HTERT RPE-1 (cell line): Measurements from ENCODE around the gene SPSB4.

ENCODE experiments used
- in situ Hi-C: fragments of 300-500 bp; cut with MboI; formaldehyde crosslinking; loops from 4 replicates; pipeline ENCODE4 v1.14.3; 2020; ENCODE audit warnings: low sequenced_read_pairs

Gene SPSB4

GRCh38 chr3:141150081-141150830 lies 99.1 kb downstream of the SPSB4 start:
- in situ Hi-C loops, result no loop called here

DNA sequence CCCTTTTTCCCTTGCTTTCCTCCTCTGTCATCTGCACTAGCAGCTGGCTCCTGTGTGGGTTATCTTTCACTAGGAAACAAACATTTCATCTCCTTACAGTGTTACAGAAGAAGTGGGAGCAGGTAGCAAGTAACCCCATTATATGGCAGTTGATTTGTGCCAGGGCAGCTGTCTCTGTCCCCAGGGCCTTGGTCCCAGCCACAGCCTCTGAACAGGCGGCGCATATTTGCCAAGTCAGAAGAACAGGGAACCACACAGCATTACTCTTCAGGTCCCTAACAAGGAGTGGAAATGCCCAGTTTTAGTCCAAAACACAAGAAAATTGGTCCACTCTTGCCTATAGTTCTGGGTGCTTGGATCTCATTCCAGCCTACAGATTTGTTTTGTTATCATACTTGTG lies 99.8 kb downstream of the SPSB4 start:
- in situ Hi-C loops, result no loop called here

DNA sequence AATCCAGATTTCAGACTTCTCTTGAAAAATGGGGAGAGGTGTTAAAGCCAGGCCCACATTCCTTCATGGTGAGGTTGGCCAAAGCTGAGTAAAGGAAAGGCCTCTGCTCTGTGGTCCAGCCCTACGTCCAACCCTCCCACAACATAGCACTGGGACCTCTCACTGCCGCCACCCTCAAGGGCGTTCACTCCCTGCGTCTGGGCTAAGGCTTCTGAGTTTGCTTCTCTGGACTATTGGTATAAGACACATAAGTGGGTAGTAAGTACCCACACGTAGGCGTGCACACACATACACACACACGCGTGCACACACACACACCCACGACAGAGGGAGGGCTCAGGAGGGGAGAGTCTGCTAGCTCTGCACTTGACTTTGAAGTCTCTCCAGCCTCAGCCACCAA lies 100.3 kb downstream of the SPSB4 start:
- in situ Hi-C loops, result no loop called here

GRCh38 chr3:141152130-141152529 lies 101.0 kb downstream of the SPSB4 start:
- in situ Hi-C loops, result no loop called here

DNA sequence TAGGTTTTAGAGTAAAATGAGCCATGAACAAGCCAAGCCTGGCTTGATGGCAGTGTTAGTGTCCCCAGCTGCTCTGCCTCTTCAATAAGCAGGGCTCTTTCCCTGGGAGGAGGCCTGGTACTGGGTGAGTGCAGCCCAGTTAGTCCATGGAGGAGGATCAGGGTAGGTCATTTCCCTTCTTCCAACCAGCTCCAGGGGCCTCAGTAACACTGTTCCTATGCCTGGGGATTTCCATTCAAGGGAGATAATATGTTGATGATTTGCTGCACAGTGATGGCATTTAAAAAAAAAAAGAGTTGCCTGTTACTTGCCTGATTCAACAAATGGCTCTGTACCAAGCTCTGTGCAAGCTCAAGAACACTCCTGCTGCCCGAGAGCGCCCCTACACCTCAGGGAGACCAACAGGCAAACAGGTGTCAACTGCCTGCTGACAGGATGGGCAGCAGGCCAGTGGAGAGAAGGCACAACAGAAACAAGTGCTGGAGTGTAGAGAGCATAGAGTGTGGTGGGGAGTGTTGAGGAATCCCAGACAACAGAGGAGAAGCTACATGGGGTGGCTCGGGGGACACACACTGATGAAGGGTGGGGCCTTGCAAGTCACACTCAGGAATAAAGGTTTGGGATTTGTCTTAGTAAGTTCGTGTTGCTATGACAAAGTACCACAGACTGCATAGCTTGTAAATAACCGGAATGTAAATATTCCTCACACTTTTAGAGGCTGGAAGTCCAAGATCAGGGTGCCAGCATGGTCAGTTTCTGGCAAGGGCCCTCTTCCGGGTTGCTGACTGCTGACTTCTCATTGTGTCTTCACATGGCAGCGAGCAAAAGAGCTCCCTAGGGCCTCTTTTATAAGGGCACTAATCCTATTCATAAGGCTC lies 101.9 kb downstream of the SPSB4 start:
- in situ Hi-C loops, result no loop called here

GRCh38 chr3:141153679-141153966 lies 102.5 kb downstream of the SPSB4 start:
- in situ Hi-C loops, result no loop called here

DNA sequence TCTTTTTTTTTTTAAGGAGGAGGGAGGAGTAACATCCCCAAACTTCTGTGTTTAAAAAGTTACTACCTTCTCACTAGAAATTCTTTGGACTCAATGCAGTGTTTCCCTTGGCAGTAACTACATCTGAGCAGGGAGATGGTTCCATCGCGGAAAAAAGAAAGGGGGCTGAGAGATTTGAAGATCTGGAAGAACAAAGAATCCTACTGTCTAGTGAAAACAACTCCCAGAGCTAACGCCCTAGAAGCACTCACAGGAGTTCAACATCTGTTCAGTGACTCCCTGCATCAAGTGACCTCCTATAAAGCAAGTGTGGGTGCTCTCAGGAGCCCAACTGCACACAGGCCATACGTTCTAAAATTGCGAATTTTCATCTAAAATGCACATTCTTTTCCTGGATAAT lies 113.7 kb downstream of the SPSB4 start:
- in situ Hi-C loops, result no loop called here

DNA sequence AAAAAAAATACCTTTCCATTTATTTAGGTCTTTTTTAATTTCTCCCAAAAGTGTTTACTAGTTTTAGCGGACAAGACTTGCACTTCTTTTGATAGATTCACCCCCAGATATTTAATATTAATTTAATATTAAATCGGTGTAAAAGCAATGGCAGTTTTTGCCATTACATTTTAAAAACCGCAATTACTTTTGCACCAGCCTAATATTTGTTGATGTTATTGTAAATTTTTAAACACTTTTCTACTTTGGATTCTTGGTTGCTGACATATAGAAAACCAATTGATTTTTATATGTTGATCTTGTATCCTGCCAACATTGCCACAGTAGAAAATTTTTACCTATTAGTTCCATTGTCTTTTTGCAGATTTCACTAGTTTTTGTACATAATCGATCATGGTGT lies 116.5 kb downstream of the SPSB4 start:
- in situ Hi-C loops, result no loop called here

DNA sequence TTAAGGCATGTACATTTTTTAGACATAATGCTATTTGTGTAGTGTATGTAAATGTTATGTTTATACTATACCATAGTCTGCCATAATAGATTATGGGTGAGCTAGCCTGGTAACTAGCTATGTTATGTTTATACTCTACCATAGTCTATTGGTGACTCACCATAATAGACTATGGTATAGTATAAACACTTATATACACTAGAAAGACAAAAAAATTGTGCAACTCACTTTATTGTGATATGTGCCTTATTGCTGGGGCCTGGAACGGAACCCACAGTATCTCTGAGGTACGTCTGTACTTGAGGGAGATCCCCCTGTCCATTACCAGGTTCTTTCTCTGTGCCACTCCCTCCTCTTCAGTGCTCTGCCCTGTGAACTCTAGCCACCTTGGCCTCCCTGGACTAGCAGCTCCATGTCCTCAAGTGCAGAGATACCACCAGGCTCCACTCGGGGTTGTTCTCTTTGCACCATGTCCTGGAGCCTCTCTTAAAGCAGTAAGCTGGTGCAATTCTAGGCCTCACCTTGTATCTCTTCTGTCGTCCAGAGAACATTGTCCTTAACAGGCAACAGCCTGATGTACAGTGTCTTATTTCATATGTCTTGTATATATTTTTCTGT lies 119.6 kb downstream of the SPSB4 start:
- in situ Hi-C loops, result no loop called here

- in situ Hi-C loops, result no loop called here
These were observed 123.5 kb downstream of the SPSB4 start for GRCh38 chr3:141174674-141175073.

- in situ Hi-C loops, result no loop called here
These were observed 125.6 kb downstream of the SPSB4 start for GRCh38 chr3:141176775-141177174.

GRCh38 chr3:141178026-141178425 lies 126.9 kb downstream of the SPSB4 start:
- in situ Hi-C loops, result no loop called here

- in situ Hi-C loops, result no loop called here
These were observed 127.4 kb downstream of the SPSB4 start for GRCh38 chr3:141178551-141178950.

DNA sequence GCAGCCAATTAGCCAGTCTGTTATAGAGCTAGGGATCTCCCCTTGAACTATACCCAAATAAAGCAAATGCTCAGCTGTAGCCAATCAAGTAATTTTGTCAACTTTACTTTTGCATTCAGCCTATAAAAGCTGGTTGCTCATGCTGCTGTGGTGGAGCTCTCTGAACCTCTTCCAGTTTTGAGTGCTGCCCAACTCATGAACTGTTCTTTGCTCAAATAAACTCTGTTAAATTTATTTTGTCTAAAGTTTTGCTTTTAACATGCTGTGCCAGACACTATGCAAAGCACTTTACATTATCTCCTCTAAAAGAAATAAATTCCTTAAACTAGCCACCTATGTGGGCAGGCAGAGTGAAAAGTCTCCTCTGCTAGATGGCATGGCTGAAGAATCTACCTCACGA lies 128.8 kb downstream of the SPSB4 start:
- in situ Hi-C loops, result no loop called here

DNA sequence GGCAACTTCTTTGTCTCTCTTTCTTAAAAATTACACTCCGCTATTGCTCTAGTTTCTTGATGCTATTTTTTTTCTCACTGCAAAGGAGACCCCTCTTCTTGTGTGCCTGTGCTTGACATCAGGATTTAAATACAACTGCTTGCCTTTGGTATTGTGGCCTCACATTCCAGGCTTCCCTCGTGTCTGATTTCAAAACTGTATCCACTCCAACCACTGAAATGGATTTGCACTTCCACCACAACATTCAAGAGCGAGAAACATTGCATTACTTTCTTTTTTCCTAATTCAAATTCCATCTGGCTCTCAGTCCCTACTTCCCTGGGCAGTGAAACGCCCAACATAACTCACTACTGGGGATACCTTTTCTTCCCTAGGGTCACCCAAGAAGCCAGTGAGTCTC lies 130.0 kb downstream of the SPSB4 start:
- in situ Hi-C loops, result no loop called here

DNA sequence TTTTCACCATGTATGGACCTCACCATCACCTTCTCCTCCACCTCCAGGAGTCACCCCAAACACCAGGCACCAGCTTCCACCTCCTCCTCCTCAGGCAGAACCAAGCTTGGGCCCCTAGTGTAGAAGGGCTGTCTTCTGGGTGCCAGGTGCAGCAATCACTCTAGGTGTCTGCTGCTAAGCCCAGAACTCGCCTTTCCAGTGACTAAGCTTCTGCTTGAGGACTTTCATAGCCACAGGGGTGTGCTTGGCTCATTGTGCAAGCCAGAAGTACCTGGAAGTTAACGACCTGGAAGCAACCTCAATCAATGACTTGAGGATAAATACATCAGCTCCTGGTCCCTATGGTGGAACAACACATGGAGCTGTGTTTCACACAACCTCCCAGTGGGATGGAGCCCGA lies 130.7 kb downstream of the SPSB4 start:
- in situ Hi-C loops, result no loop called here

DNA sequence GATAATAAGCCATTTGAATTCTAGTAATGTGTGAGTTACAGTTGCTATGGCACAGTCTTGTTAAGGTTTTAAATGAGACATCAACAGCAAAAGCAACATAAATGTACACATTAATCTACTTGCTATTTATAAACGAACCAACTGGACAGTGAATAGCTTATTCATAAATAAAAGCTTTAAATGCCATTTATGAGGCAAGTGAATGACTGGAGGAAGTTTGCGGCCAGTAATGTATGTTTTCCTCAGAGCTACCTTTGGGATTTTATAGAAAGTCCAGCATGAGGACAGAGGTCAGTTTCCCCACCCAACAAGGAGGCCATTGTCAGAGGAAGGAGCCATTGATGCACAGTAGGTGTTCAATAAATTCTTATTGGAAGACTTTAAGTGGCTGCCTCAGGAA lies 132.5 kb downstream of the SPSB4 start:
- in situ Hi-C loops, result no loop called here

DNA sequence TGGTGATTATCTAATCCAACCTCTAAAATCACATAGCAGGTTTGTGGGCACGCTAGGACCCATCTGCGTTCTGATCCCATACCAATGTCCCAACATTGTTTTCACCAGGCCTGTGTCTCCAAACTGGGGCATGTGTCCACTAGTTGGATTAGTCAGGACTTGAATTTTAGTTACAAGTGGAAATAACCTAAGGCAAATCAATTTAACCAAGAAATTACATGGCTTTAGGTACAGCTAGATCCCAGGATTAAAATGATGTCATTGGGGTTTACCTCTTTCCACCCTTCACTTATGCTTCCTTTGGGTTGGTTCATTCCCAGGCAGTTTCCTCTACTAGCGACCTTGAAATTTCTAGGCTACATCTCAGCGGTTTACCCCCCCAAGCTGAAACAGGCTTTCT lies 133.3 kb downstream of the SPSB4 start:
- in situ Hi-C loops, result no loop called here

DNA sequence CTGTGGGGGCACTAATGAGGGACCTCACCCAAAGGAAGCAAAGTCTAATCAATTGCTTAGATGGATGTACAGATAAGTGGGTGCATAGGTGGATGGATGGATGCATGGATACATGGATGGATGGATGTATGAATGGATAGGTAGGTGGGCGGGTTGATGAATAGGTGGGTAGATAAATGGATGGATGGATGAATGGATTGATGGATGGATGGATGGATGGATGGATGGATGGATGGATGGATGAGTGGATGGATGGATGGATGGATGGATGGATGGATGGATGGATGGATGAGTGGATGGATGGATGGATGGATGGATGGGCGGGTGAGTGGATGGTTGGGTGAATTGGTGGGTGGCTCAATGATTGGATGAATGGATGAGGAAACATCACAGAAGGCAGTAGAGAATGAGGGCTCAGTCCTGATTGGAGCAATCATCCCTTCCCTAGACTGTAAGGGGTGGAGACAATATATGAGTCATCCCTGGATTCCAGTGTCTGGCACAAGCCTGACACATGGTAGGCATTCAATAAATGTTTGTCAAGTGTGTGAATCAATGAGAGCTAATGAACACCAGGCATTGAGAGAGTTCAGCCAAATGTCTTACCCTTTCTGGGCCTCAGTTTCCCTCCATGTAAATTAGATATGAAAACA lies 140.1 kb downstream of the SPSB4 start:
- in situ Hi-C loops, result no loop called here

- in situ Hi-C loops, result no loop called here
These were observed 141.2 kb downstream of the SPSB4 start for GRCh38 chr3:141192345-141192744.

- in situ Hi-C loops, result no loop called here
These were observed 142.1 kb downstream of the SPSB4 start for GRCh38 chr3:141193066-141193830.
